C4-2B (cell line): ENCODE data around the gene COX8A.

Experiments
- H3K27ac ChIP-seq: fragments of 450-650 bp; 2 replicates; pipeline ENCODE4 v1.5.1; 2017
- CTCF ChIP-seq: fragments of 450-650 bp; conservative IDR thresholded peaks from 2 replicates; pipeline ENCODE4 v1.5.1; 2017; ENCODE audit warnings: mild to moderate bottlenecking
- ZFX ChIP-seq: fragments of 450-650 bp; IDR thresholded peaks from 2 replicates; pipeline ENCODE4 v1.6.1; 2017

Gene COX8A

GRCh38 chr11:64019106-64020037 is 45.0 kb downstream of the COX8A start:
- no peak overlapping the region for H3K27ac ChIP-seq
- TF ChIP-seq ZFX = no peak
- no peak for TF ChIP-seq CTCF

- no peak overlapping the region for H3K27ac ChIP-seq
- TF ChIP-seq CTCF = no peak
- no peak for TF ChIP-seq ZFX
Measured at GRCh38 chr11:64020976-64021756, 46.7 kb downstream of the COX8A start.

GRCh38 chr11:64021757-64022093 is 47.3 kb downstream of the COX8A start:
- no peak overlapping the region for H3K27ac ChIP-seq
- TF ChIP-seq CTCF (no peak), ZFX (no peak)

GRCh38 chr11:64022125-64022784 is 47.8 kb downstream of the COX8A start:
- TF ChIP-seq ZFX (no peak), CTCF (no peak)
- H3K27ac ChIP-seq = no peak overlapping the region

GRCh38 chr11:64023712-64024710 is 49.6 kb downstream of the COX8A start:
- H3K27ac ChIP-seq = no peak overlapping the region

More at GRCh38 chr11:64023712-64024710, 49.6 kb downstream of the COX8A start:
- TF ChIP-seq CTCF (no peak), ZFX (no peak)
